Thyroid gland (tissue), 4 donors: ENCODE measurements around the gene BBS7. TPM values are rescaled to one million over a fixed set of nuclear protein-coding genes. Genes with fewer than 3 reads are reported as not detected.
A peak's percentile ranks its signal among the peaks of the same experiment; 100 is the strongest.

Source experiments
- DNase-seq, 2 donors: peaks; one replicate each; pipeline ENCODE4 v3.0.0-alpha.2; 2019
- H3K27ac ChIP-seq, 3 donors: fragments of 200-600 bp; sonication (generic); 1 replicate in 2 of 3; 2 replicates in 1 of 3; pipeline ENCODE4 v1.5.1; 2016 to 2019; ENCODE audit warnings: mild to moderate bottlenecking in 1 of 3, moderate library complexity in 1 of 3
- H3K27me3 ChIP-seq: fragments of 200-600 bp; sonication (generic); one replicate; pipeline ENCODE4 v1.5.1; 2019
- H3K36me3 ChIP-seq, 2 donors: fragments of 200-600 bp; sonication (generic); one replicate each; pipeline ENCODE4 v1.5.1; 2016 to 2019
- H3K4me1 ChIP-seq, 2 donors: fragments of 200-600 bp; sonication (generic); one replicate each; pipeline ENCODE4 v1.5.1; 2017 to 2019
- H3K4me3 ChIP-seq, 3 donors: fragments of 200-600 bp; sonication (generic); replicated peaks in 1 of 3; 1 replicate in 2 of 3; 2 replicates in 1 of 3; pipeline ENCODE4 v1.5.1; 2016; ENCODE audit warnings: mild to moderate bottlenecking in 1 of 3
- H3K9me3 ChIP-seq: fragments of 200-600 bp; sonication (generic); one replicate; pipeline ENCODE4 v1.5.1; 2017
- CTCF ChIP-seq, 6 experiments: fragments of 200-600 bp in 3 of 6; fragments of 450-650 bp in 3 of 6; sonication (generic) in 3 of 6; IDR thresholded peaks; one replicate each; pipeline ENCODE4 v1.5.1; 2016 to 2019; ENCODE audit warnings: antibody characterized with exemption in 6 of 6, mild to moderate bottlenecking in 2 of 6, inconsistent platforms in 1 of 6, moderate library complexity in 1 of 6
- POLR2A ChIP-seq, 2 donors: fragments of 450-650 bp; IDR thresholded peaks; one replicate each; pipeline ENCODE4 v1.6.1; 2017; ENCODE audit warnings: antibody characterized with exemption in 2 of 2, mild to moderate bottlenecking in 2 of 2, moderate library complexity in 1 of 2
- WGBS, 2 donors: methylation state at CpG; one replicate each; pipeline ENCODE4 v1.1.5; 2017; 5-methylcytosine and 5-hydroxymethylcytosine counted together
- intact Hi-C: fragments of 100-400 bp; cut with DNase I; formaldehyde crosslinking; loops from one replicate; pipeline ENCODE4 v1.15.1; 2023
- total RNA-seq, 4 donors: library from RNA; depleted of rRNA; stranded (reverse); fragments of >200 nt; gene quantifications; one replicate each; pipeline ENCODE4 v1.2.3, GENCODE V29; 2016

The BBS7 gene, protein sequence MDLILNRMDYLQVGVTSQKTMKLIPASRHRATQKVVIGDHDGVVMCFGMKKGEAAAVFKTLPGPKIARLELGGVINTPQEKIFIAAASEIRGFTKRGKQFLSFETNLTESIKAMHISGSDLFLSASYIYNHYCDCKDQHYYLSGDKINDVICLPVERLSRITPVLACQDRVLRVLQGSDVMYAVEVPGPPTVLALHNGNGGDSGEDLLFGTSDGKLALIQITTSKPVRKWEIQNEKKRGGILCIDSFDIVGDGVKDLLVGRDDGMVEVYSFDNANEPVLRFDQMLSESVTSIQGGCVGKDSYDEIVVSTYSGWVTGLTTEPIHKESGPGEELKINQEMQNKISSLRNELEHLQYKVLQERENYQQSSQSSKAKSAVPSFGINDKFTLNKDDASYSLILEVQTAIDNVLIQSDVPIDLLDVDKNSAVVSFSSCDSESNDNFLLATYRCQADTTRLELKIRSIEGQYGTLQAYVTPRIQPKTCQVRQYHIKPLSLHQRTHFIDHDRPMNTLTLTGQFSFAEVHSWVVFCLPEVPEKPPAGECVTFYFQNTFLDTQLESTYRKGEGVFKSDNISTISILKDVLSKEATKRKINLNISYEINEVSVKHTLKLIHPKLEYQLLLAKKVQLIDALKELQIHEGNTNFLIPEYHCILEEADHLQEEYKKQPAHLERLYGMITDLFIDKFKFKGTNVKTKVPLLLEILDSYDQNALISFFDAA
- total RNA-seq = 10 to 100 TPM; 15.0 to 34.1 (median 24.5) TPM

GRCh38 chr4:121869841-121870822, at the start of gene BBS7:
BBS7 (minus strand) TSS chr4:121870474; CDS start chr4:121870313, 161 bp downstream.
- no peaks in the 10 kb centered on the region for H3K27me3 ChIP-seq
- peak; percentile 99 for DNase-seq
- intact Hi-C loops = no loop called here
- peaks cover 0 to 9% of the 10 kb centered on the region in 2 donors for H3K4me1 ChIP-seq
- TF ChIP-seq CTCF (IDR thresholded peaks at IDR 0.05) (no peak), POLR2A (IDR thresholded peaks at IDR 0.05) (peak in 1 of 2 donors; percentile 93)
- peak within 1 kb of the TSS; percentile 83 to 93 (median 91) for H3K27ac ChIP-seq
- WGBS, 2 donors = 0 to 1% methylated on average over 29 to 40 of the region's 58 CpGs
- H3K4me3 ChIP-seq = peak within 1 kb of the TSS; percentile 32 to 68 (median 66)
- H3K9me3 ChIP-seq = no peaks in the 10 kb centered on the region
- H3K36me3 ChIP-seq = peaks cover 0 to 2% of the 10 kb centered on the region in 2 donors

- no peaks in the 10 kb centered on the region for H3K9me3 ChIP-seq
- no peaks in the 10 kb centered on the region for H3K4me1 ChIP-seq
- no peaks in the 10 kb centered on the region for H3K36me3 ChIP-seq
- WGBS, 2 donors = 69 to 71% methylated on average over 2 of the region's 2 CpGs
- H3K27me3 ChIP-seq = no peaks in the 10 kb centered on the region
- no peak overlapping the region for H3K4me3 ChIP-seq
- intact Hi-C loops = no loop called here
- no peak for DNase-seq
- TF ChIP-seq CTCF (IDR thresholded peaks at IDR 0.05) (no peak), POLR2A (IDR thresholded peaks at IDR 0.05) (no peak)
- no peak overlapping the region for H3K27ac ChIP-seq
Measured at GRCh38 chr4:121913667-121914066, 43.4 kb upstream of the BBS7 start.

DNA sequence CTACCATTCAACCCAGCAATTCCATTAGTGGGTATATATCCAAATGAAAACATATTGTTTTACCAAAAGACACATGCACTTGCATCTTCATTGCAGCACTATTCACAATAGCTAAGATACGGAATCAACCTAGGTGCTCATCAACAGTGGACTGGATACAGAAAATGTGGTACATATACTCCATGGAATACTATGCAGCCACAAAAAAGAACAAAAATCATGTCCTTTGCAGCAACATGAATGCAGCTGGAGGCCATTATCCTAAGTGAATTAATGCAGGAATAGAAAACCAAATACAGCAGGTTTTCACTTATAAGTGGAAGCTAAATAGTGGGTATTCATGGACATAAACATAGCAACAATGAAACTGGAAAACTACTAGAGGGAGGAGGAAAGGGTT, 38.1 kb upstream of the BBS7 start:
- whole genome bisulfite sequencing, 2 donors = 97 to 100% methylated on average over 1 of the region's 1 CpG
- Histone ChIP-seq H3K9me3 (no peaks in the 10 kb centered on the region), H3K4me1 (no peaks in the 10 kb centered on the region), H3K27me3 (no peaks in the 10 kb centered on the region), H3K4me3 (no peak overlapping the region), H3K27ac (no peak overlapping the region), H3K36me3 (no peaks in the 10 kb centered on the region)
- no peak for TF ChIP-seq CTCF (IDR thresholded peaks at IDR 0.05)
- no peak for TF ChIP-seq POLR2A (IDR thresholded peaks at IDR 0.05)
- no peak for DNase-seq
- intact Hi-C loops = no loop called here

GRCh38 chr4:121900132-121900983, 30.1 kb upstream of the BBS7 start:
- DNase-seq = peak; percentile 30 to 39
- WGBS, 2 donors = 64 to 65% methylated on average over 4 of the region's 4 CpGs
- Histone ChIP-seq H3K27me3 (no peaks in the 10 kb centered on the region), H3K9me3 (no peaks in the 10 kb centered on the region), H3K4me3 (no peak overlapping the region), H3K27ac (no peak overlapping the region), H3K36me3 (no peaks in the 10 kb centered on the region), H3K4me1 (no peaks in the 10 kb centered on the region)
- peak; percentile 9 to 77 (median 66) for TF ChIP-seq CTCF (IDR thresholded peaks at IDR 0.05)
- TF ChIP-seq POLR2A (IDR thresholded peaks at IDR 0.05) = no peak
- intact Hi-C loops = no loop called here
